Keratinocyte (primary cell): Measurements from ENCODE around the gene TSPAN10.

ENCODE experiments used
- EZH2 ChIP-seq: IDR thresholded peaks from one replicate; pipeline ENCODE4 v1.6.1; 2012; ENCODE audit warnings: inconsistent platforms, mild to moderate bottlenecking, low read length, moderate library complexity
- TF ChIP-seq, protein P1 (sequence below), 3 experiments: IDR thresholded peaks in 1 of 3; conservative IDR thresholded peaks in 1 of 3; optimal IDR thresholded peaks in 1 of 3; 2 replicates in 2 of 3; 3 replicates in 1 of 3; pipeline versions ENCODE3 to v1.5.1; 2011; ENCODE audit warnings: low read length in 3 of 3, mild to moderate bottlenecking in 3 of 3, moderate library complexity in 2 of 3, control low read depth in 1 of 3, inconsistent platforms in 1 of 3; ENCODE audit not compliant: insufficient read depth in 2 of 3; ENCODE audit errors: extremely low read depth in 1 of 3

DNA sequence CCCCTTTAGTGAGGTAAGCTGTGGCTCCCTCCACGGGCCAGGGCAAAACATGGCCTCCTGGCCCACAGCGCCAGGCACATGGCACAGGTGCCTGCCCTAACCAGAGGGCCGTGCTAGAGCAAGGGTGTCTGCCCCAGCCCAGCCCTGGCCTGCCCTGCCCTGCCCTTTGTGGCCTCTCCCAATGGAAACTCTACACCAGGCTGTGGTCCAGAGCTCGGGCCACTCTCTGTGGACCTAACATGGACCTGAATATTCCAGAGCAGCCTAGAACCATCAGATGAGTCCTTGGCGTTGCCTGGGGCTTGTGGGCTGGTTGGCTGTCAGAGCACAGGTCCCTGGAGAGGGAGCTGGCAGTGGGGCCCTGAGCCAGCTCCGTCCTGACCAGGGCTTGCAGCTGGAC, 58.2 kb downstream of the TSPAN10 start:
- TF ChIP-seq, protein P1, sequence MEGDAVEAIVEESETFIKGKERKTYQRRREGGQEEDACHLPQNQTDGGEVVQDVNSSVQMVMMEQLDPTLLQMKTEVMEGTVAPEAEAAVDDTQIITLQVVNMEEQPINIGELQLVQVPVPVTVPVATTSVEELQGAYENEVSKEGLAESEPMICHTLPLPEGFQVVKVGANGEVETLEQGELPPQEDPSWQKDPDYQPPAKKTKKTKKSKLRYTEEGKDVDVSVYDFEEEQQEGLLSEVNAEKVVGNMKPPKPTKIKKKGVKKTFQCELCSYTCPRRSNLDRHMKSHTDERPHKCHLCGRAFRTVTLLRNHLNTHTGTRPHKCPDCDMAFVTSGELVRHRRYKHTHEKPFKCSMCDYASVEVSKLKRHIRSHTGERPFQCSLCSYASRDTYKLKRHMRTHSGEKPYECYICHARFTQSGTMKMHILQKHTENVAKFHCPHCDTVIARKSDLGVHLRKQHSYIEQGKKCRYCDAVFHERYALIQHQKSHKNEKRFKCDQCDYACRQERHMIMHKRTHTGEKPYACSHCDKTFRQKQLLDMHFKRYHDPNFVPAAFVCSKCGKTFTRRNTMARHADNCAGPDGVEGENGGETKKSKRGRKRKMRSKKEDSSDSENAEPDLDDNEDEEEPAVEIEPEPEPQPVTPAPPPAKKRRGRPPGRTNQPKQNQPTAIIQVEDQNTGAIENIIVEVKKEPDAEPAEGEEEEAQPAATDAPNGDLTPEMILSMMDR (optimal IDR thresholded peaks at IDR 0.05 in 1 of 3, IDR thresholded peaks at IDR 0.05 in 1 of 3, conservative IDR thresholded peaks at IDR 0.05 in 1 of 3; ENCODE audit: extremely low read depth in 1 of 3, insufficient read depth in 2 of 3, low read length in 3 of 3) = no peak
- no peak for TF ChIP-seq EZH2
